ENCODE measurements around the gene WDR86.

- TF ChIP-seq USF2 (CRISPR knock-in tag; IDR thresholded peaks at IDR 0.05) = no peak
- TF ChIP-seq CTCF (IDR thresholded peaks at IDR 0.05) = no peak
- TF ChIP-seq ZBTB21 (CRISPR knock-in tag; IDR thresholded peaks at IDR 0.05; ENCODE audit: borderline replicate concordance) = no peak
- no peak for TF ChIP-seq ZNF317 (CRISPR knock-in tag; IDR thresholded peaks at IDR 0.05; ENCODE audit: borderline replicate concordance, low read depth)
- TF ChIP-seq JUN (CRISPR knock-in tag; IDR thresholded peaks at IDR 0.05) = no peak
- no peak for TF ChIP-seq ELF4 (CRISPR knock-in tag; IDR thresholded peaks at IDR 0.05; ENCODE audit: low read depth)
These were observed 26.0 kb downstream of the WDR86 start for GRCh38 chr7:151383638-151384351.
